H9 (cell line): ENCODE results near the gene ERC2. TPM values are rescaled to one million over a fixed set of nuclear protein-coding genes. Genes with fewer than 3 reads are reported as not detected.

Experiments
- DNase-seq: peaks from one replicate; pipeline ENCODE4 v3.0.0-alpha.2; 2017
- H2AFZ ChIP-seq: one replicate; pipeline ENCODE4 v1.6.1; 2013; ENCODE audit warnings: mild to moderate bottlenecking, low read length, control low read depth, moderate library complexity
- H2AK5ac ChIP-seq: 2 replicates; pipeline ENCODE4 v1.6.1; 2013; ENCODE audit warnings: low read length, control low read depth, mixed read lengths; ENCODE audit not compliant: insufficient read length
- H2BK120ac ChIP-seq: one replicate; pipeline ENCODE4 v1.6.1; 2013; ENCODE audit warnings: low read depth, mild to moderate bottlenecking, low read length, control low read depth, inconsistent platforms; ENCODE audit not compliant: poor library complexity, severe bottlenecking
- H2BK12ac ChIP-seq: 2 replicates; pipeline ENCODE4 v1.6.1; 2013; ENCODE audit warnings: low read length, control low read depth, mixed read lengths, low read depth; ENCODE audit not compliant: insufficient read length
- H2BK15ac ChIP-seq: 2 replicates; pipeline ENCODE4 v1.6.1; 2013; ENCODE audit warnings: low read depth, low read length, control low read depth
- H2BK20ac ChIP-seq: one replicate; pipeline ENCODE4 v1.6.1; 2013; ENCODE audit warnings: low read depth, mild to moderate bottlenecking, low read length, control low read depth, inconsistent platforms; ENCODE audit not compliant: poor library complexity, severe bottlenecking
- H2BK5ac ChIP-seq: 2 replicates; pipeline ENCODE4 v1.6.1; 2013; ENCODE audit warnings: low read length, control low read depth, mixed read lengths; ENCODE audit not compliant: insufficient read length
- H3K14ac ChIP-seq: 2 replicates; pipeline ENCODE4 v1.6.1; 2013; ENCODE audit warnings: low read length, control low read depth; ENCODE audit not compliant: insufficient read depth
- H3K18ac ChIP-seq: 2 replicates; pipeline ENCODE4 v1.6.1; 2013; ENCODE audit warnings: low read depth, mild to moderate bottlenecking, mixed read lengths, low read length, control low read depth; ENCODE audit not compliant: insufficient read length
- H3K23ac ChIP-seq: 2 replicates; pipeline ENCODE4 v1.6.1; 2013; ENCODE audit warnings: low read length, control low read depth, mixed read lengths, low read depth; ENCODE audit not compliant: insufficient read length
- H3K23me2 ChIP-seq: 2 replicates; pipeline ENCODE4 v1.6.1; 2013; ENCODE audit warnings: low read depth, mild to moderate bottlenecking, mixed read lengths, low read length, control low read depth; ENCODE audit not compliant: insufficient read length, poor library complexity, severe bottlenecking
- H3K27ac ChIP-seq: 2 replicates; pipeline ENCODE4 v1.5.1; 2013; ENCODE audit warnings: low read length, control low read depth, mixed read lengths, low read depth; ENCODE audit not compliant: insufficient read length
- H3K27me3 ChIP-seq: 2 replicates; pipeline ENCODE4 v1.6.1; 2013; ENCODE audit warnings: low read length, control low read depth, inconsistent platforms; ENCODE audit not compliant: insufficient read depth
- H3K4ac ChIP-seq: 2 replicates; pipeline ENCODE4 v1.6.1; 2013; ENCODE audit warnings: low read depth, mild to moderate bottlenecking, control low read depth, inconsistent platforms, low read length, moderate library complexity
- H3K4me1 ChIP-seq: 2 replicates; pipeline ENCODE4 v1.6.1; 2013; ENCODE audit warnings: low read length, control low read depth, inconsistent platforms; ENCODE audit not compliant: insufficient read depth
- H3K4me2 ChIP-seq: 2 replicates; pipeline ENCODE4 v1.6.1; 2013; ENCODE audit warnings: low read length, control low read depth, mixed read lengths; ENCODE audit not compliant: insufficient read length, insufficient read depth
- H3K56ac ChIP-seq: 2 replicates; pipeline ENCODE4 v1.6.1; 2013; ENCODE audit warnings: low read depth, mild to moderate bottlenecking, mixed read lengths, low read length, control low read depth; ENCODE audit not compliant: insufficient read length
- H3K79me1 ChIP-seq: 2 replicates; pipeline ENCODE4 v1.6.1; 2013; ENCODE audit warnings: low read depth, mild to moderate bottlenecking, moderate library complexity, low read length, control low read depth, inconsistent platforms; ENCODE audit not compliant: insufficient read depth, poor library complexity, severe bottlenecking
- H3K79me2 ChIP-seq: 2 replicates; pipeline ENCODE4 v1.6.1; 2013; ENCODE audit warnings: low read length, control low read depth, inconsistent platforms; ENCODE audit not compliant: insufficient read depth
- H3K9ac ChIP-seq: 2 replicates; pipeline ENCODE4 v1.6.1; 2013; ENCODE audit warnings: low read length, control low read depth, mixed read lengths; ENCODE audit not compliant: insufficient read length; ENCODE audit errors: extremely low read depth
- H3K9me3 ChIP-seq: one replicate; pipeline ENCODE4 v1.6.1; 2013; ENCODE audit warnings: low read depth, low read length, inconsistent platforms; ENCODE audit not compliant: control insufficient read depth
- H3T11ph ChIP-seq: one replicate; pipeline ENCODE4 v1.6.1; 2013; ENCODE audit warnings: mild to moderate bottlenecking, low read length, control low read depth, inconsistent platforms
- H4K20me1 ChIP-seq: one replicate; pipeline ENCODE4 v1.6.1; 2013; ENCODE audit not compliant: control insufficient read depth, insufficient read length, insufficient read depth
- H4K5ac ChIP-seq: 2 replicates; pipeline ENCODE4 v1.6.1; 2013; ENCODE audit warnings: low read depth, mild to moderate bottlenecking, mixed read lengths, low read length, control low read depth; ENCODE audit not compliant: insufficient read length
- H4K8ac ChIP-seq: replicated peaks from 2 replicates; pipeline ENCODE4 v1.6.1; 2013; ENCODE audit warnings: low read length, control low read depth, mixed read lengths, low read depth; ENCODE audit not compliant: insufficient read length
- H4K91ac ChIP-seq: 2 replicates; pipeline ENCODE4 v1.6.1; 2013; ENCODE audit warnings: low read depth, mild to moderate bottlenecking, moderate library complexity, mixed read lengths, low read length, control low read depth; ENCODE audit not compliant: insufficient read length
- H3K27ac Mint-ChIP-seq, 3 experiments: 2 replicates in 2 of 3; 3 replicates in 1 of 3; pipeline ENCODE4 v1.8.0; 2020 to 2021; ENCODE audit warnings: mixed read lengths in 3 of 3, mild to moderate bottlenecking in 1 of 3, moderate library complexity in 1 of 3
- H3K27me3 Mint-ChIP-seq: 2 replicates; pipeline ENCODE4 v1.8.0; 2021; ENCODE audit warnings: low read depth, mild to moderate bottlenecking, moderate library complexity, mixed read lengths
- H3K36me3 Mint-ChIP-seq, 3 experiments: 2 replicates in 2 of 3; 3 replicates in 1 of 3; pipeline ENCODE4 v1.8.0; 2020 to 2021; ENCODE audit warnings: low read depth in 3 of 3, mixed read lengths in 3 of 3; ENCODE audit not compliant: insufficient read depth in 1 of 3
- H3K4me1 Mint-ChIP-seq, 2 experiments: 2 replicates each; pipeline ENCODE4 v1.8.0; 2020; ENCODE audit warnings: mixed read lengths in 2 of 2
- H3K4me3 Mint-ChIP-seq, 2 experiments: 2 replicates in 1 of 2; 3 replicates in 1 of 2; pipeline ENCODE4 v1.8.0; 2020 to 2021; ENCODE audit warnings: mild to moderate bottlenecking in 2 of 2, mixed read lengths in 2 of 2, moderate library complexity in 1 of 2
- H3K9me3 Mint-ChIP-seq, 2 experiments: 2 replicates in 1 of 2; 3 replicates in 1 of 2; pipeline ENCODE4 v1.8.0; 2020; ENCODE audit warnings: mild to moderate bottlenecking in 2 of 2, mixed read lengths in 2 of 2, moderate library complexity in 1 of 2
- CTCF ChIP-seq: fragments of 200-600 bp; sonication (generic); conservative IDR thresholded peaks from 3 replicates; pipeline ENCODE4 v1.8.0; 2021; ENCODE audit warnings: antibody characterized with exemption, mild to moderate bottlenecking
- WGBS: extraction: QIAGEN DNeasy Blood & Tissue Kit; methylation state at CpG from one replicate; pipeline ENCODE4 v1.1.7; 2013; ENCODE audit warnings: missing lambda C conversion rate, low lambda C conversion rate, mixed read lengths; ENCODE audit not compliant: insufficient read length; ENCODE audit errors: extremely low coverage; 5-methylcytosine and 5-hydroxymethylcytosine counted together
- total RNA-seq: library from RNA; stranded (reverse); gene quantifications from 2 replicates; pipeline ENCODE4 v1.2.1, GENCODE V29; 2021

The ERC2 gene
- total RNA-seq, 1 experiment from 2014 or later: 15.4 TPM

- no peak overlapping the region for H3K4me2 ChIP-seq
- H3K23me2 ChIP-seq: no peaks in the 10 kb centered on the region
- H3K27ac ChIP-seq: no peak overlapping the region
- H3K79me2 ChIP-seq: no peaks in the 10 kb centered on the region
- H4K8ac ChIP-seq: no peak overlapping the region
- no peaks in the 10 kb centered on the region for H3K79me1 ChIP-seq
- no peak overlapping the region for H2BK120ac ChIP-seq
- no peaks in the 10 kb centered on the region for H3K27me3 ChIP-seq
- H3K4me1 Mint-ChIP-seq: peaks cover 43 to 51% of the 10 kb centered on the region in 2 experiments
- no peak overlapping the region for H2BK5ac ChIP-seq
- H3K56ac ChIP-seq: no peak overlapping the region
- peak overlapping the region; percentile 79 to 93 (median 85); a peak in 5 of 7 replicates for H3K27ac Mint-ChIP-seq
- no peaks in the 10 kb centered on the region for H3K9me3 ChIP-seq
- no peak for TF ChIP-seq CTCF
- H4K91ac ChIP-seq: no peak overlapping the region
- H2BK12ac ChIP-seq: no peak overlapping the region
- H2BK20ac ChIP-seq: no peak overlapping the region
- H2AFZ ChIP-seq: no peak overlapping the region
- peak overlapping the region; percentile 54; the same call in 1 of the 2 replicates for H3K14ac ChIP-seq
- no CpG with 5 or more reads among the region's 9 CpGs for WGBS
- no peak overlapping the region for H3K18ac ChIP-seq
- H3T11ph ChIP-seq: no peak overlapping the region
- no peak overlapping the region for H2AK5ac ChIP-seq
- no peak overlapping the region for H3K23ac ChIP-seq
- DNase-seq: no peak
- H3K9me3 Mint-ChIP-seq: no peaks in the 10 kb centered on the region
- H3K4me1 ChIP-seq: peaks cover 14% of the 10 kb centered on the region
- no peaks in the 10 kb centered on the region; a peak in 1 of 7 replicates for H3K36me3 Mint-ChIP-seq
- H4K5ac ChIP-seq: no peak overlapping the region
- no peaks in the 10 kb centered on the region; the same call in 1 of the 2 replicates for H3K27me3 Mint-ChIP-seq
- H4K20me1 ChIP-seq: no peaks in the 10 kb centered on the region
- H3K4ac ChIP-seq: no peak overlapping the region
- H2BK15ac ChIP-seq: no peak overlapping the region
- H3K4me3 Mint-ChIP-seq: peak overlapping the region in 1 of 2 experiments; percentile 32; a peak in 1 of 5 replicates
- H3K9ac ChIP-seq: no peak overlapping the region
Measured at GRCh38 chr3:55521064-55521737, 947.1 kb downstream of the ERC2 start.
